ENCODE results near the gene ZRSR2.

ZRSR2 gene

DNA sequence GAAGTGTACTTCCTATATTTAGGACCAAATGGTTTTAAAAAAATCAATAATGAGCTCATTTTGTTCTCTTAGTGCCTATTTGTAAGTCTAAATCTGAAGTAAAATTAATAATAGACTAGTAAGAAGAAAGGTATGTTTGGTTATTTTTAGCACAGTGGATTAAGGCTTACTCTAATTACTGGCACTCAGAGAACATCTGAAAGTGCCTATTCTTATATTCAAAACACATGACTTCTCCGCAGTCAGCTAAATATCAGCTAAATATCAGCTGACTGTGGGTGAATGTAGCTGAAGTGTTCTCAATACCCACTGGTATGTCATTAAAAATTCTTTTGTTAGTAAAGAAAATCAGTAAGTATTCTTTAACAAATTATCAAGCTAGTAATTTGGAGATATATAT lies 58.3 kb downstream of the ZRSR2 start:
- DNase-seq (ENCODE audit: low spot score) = no peak

- peak; percentile 4 for DNase-seq (ENCODE audit: low spot score)
These were observed 59.3 kb downstream of the ZRSR2 start for GRCh38 chrX:15849555-15849954.

DNA sequence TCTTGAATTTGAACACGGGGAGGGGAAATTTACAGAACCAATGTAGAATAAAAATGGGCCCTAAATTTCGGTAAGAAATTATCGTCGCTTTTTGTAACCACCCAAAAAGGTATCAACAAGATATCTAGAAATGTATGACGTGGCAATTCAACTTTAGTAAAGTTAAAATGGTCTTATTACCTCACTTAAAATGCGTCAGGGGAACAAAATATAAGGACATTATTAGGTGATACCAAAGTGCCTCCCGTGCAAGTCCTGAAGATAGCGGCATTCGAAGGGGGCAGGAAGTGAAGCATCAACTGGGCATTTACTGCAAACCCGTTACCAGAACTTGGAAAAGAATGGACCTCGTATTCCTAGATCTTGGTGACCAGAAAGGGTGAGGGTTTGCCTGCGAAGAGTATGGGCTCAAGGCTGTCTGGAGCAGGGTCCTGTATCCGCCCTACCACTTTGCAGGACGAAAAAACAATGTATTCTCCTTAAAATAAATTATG lies 63.3 kb downstream of the ZRSR2 start:
- no peak for DNase-seq (ENCODE audit: low spot score)

DNA sequence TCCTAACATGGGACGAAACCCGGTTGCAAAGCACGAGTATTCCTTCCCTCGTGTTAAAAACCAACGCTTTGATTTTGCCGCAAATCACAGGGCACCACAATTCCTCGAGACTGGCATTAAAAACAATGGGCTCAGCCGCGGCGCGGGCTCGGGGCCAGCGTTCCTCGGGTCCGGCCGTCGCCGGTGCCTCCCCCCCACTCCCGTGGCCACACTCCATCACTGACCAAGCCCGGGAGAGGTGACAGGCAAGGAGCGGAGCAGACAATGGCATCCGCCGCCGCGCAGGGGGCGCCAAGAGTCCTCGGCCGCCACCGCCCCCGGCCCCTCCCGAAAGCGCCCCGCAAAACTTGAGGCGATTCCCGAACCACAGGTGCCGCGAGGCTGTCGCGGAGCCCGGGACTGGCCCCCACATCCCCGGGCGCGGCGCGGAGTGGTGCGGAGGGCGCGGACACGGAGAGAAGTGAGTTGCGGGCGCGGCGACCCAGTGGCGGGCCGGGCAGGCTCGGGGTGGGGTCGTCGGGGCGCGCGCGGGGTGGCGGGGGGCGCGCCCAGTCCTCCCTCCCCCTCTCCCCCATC lies 63.9 kb downstream of the ZRSR2 start:
- DNase-seq (ENCODE audit: low spot score) = peak; percentile 54

- peak; percentile 92 for DNase-seq (ENCODE audit: low spot score)
These were observed 64.7 kb downstream of the ZRSR2 start, which contains the start of gene AP1S2 for GRCh38 chrX:15854712-15855567. TSS of gene AP1S2 (minus strand) at chrX:15854813. CDS start at chrX:15852524, 2,289 bp downstream.

GRCh38 chrX:15855568-15856221 lies 65.4 kb downstream of the ZRSR2 start:
- no peak for DNase-seq (ENCODE audit: low spot score)

GRCh38 chrX:15856222-15856587 lies 65.9 kb downstream of the ZRSR2 start:
- no peak for DNase-seq (ENCODE audit: low spot score)

- no peak for DNase-seq (ENCODE audit: low spot score)
These were observed 66.4 kb downstream of the ZRSR2 start for GRCh38 chrX:15856636-15857035.

- no peak for DNase-seq (ENCODE audit: low spot score)
These were observed 67.8 kb downstream of the ZRSR2 start for GRCh38 chrX:15858051-15858450.

GRCh38 chrX:15860921-15861320 lies 70.6 kb downstream of the ZRSR2 start:
- no peak for DNase-seq (ENCODE audit: low spot score)

GRCh38 chrX:15864023-15864422 lies 73.7 kb downstream of the ZRSR2 start:
- DNase-seq (ENCODE audit: low spot score) = no peak

- DNase-seq (ENCODE audit: low spot score) = no peak
These were observed 74.3 kb downstream of the ZRSR2 start for GRCh38 chrX:15864629-15865028.

GRCh38 chrX:15866147-15866546 lies 75.9 kb downstream of the ZRSR2 start:
- no peak for DNase-seq (ENCODE audit: low spot score)

- DNase-seq (ENCODE audit: low spot score) = no peak
These were observed 79.4 kb downstream of the ZRSR2 start for GRCh38 chrX:15869695-15870094.

DNA sequence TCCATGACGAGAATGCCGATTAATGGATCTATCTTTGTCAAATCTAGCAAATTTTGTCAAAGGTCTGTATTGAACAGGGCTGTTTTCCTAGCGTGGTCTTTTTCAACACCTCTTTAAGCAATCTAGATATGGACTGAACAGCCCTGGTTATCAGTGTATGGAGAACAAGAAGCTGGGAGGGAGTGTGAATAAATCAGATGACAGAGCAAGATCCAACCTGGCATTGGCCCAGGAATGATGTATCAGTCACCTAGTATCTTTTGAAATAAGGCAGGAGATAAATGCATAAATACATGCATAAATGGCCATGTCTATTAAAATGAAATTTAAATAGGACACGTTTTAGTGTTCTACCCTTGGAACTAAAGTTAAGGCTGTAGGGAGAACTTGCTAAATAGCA lies 80.0 kb downstream of the ZRSR2 start:
- no peak for DNase-seq (ENCODE audit: low spot score)

Measured in SK-N-DZ (cell line).